GM12873 (cell line): Measurements from ENCODE around the gene C3orf52.

Experiments
- TF ChIP-seq, protein P1 (sequence below): IDR thresholded peaks from 2 replicates; pipeline ENCODE4 v1.5.1; 2012; ENCODE audit warnings: low read depth, mild to moderate bottlenecking, moderate library complexity, low read length, control low read depth; ENCODE audit not compliant: insufficient read depth; ENCODE audit errors: missing control alignments

C3orf52 gene

DNA sequence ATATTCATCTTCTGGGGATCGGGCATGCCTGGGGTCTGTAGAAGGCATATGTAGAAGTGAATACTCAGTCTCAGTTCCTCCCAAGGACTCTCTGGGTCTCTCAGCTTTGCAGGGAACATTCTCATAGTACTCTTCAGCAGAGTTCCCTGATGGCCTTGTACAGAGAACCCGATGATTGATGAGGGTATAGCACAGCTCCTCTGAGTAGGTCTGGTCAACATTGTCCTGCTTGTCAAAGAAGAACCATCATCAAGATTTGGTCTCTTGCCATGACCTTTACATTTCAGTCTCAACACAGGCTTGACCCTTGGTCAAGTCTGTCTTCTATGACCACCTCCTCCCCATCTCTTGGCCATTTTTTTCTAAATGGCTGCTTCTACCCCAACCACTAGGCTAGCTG lies 37.4 kb downstream of the C3orf52 start:
- TF ChIP-seq, protein P1, sequence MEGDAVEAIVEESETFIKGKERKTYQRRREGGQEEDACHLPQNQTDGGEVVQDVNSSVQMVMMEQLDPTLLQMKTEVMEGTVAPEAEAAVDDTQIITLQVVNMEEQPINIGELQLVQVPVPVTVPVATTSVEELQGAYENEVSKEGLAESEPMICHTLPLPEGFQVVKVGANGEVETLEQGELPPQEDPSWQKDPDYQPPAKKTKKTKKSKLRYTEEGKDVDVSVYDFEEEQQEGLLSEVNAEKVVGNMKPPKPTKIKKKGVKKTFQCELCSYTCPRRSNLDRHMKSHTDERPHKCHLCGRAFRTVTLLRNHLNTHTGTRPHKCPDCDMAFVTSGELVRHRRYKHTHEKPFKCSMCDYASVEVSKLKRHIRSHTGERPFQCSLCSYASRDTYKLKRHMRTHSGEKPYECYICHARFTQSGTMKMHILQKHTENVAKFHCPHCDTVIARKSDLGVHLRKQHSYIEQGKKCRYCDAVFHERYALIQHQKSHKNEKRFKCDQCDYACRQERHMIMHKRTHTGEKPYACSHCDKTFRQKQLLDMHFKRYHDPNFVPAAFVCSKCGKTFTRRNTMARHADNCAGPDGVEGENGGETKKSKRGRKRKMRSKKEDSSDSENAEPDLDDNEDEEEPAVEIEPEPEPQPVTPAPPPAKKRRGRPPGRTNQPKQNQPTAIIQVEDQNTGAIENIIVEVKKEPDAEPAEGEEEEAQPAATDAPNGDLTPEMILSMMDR: no peak

DNA sequence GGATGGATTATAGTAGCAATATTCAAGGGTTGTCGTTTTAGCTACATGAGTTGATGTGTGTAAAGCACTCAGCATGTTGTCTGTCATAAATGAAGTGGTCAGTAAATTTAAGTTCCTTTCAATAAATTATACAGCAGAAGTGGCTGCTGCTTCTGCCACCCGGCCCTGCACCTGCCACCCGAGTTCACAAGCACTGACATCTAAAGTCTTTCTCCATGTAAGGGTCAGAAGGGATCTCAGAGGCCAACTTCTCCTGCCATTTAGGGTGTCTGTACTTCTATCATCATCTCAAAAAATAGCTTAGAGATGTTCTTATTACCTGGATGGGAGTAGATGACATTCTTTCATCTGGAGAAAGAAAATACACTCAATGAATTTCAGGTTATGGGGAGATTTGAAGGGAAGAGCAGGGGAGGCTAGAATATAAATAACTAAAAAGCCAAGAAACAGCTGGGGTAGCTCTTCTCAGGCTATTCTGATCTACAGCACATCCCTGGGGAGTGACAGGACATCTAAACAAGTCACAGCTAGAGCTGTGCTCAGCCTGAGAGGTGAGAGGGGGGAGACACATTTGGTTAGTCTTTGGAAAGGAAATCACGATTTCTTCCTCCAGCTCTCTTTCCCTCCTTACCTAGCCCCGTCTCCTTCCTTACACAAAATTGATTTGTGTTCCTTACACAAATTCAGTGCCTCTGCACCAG lies 38.9 kb downstream of the C3orf52 start:
- TF ChIP-seq, protein P1: no peak

DNA sequence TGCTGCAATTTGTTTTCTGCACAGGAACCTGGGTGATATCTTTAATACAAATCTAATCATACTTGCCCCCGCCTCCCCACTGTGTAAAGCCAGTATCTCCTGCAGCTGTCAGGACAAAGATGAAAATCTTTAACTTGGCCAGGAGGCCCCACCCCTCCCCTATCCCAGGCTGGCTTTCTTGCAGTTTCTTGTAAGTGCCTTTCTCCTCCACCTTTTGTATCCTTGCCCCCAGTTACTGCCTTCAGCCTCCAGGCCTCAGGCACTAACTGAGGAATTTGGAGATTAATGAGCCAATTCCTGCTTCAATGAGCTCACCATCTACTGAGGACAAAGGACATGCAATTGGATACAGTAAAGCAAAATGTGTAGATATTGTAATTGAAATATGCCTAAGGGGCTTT lies 40.3 kb downstream of the C3orf52 start:
- TF ChIP-seq, protein P1: no peak

DNA sequence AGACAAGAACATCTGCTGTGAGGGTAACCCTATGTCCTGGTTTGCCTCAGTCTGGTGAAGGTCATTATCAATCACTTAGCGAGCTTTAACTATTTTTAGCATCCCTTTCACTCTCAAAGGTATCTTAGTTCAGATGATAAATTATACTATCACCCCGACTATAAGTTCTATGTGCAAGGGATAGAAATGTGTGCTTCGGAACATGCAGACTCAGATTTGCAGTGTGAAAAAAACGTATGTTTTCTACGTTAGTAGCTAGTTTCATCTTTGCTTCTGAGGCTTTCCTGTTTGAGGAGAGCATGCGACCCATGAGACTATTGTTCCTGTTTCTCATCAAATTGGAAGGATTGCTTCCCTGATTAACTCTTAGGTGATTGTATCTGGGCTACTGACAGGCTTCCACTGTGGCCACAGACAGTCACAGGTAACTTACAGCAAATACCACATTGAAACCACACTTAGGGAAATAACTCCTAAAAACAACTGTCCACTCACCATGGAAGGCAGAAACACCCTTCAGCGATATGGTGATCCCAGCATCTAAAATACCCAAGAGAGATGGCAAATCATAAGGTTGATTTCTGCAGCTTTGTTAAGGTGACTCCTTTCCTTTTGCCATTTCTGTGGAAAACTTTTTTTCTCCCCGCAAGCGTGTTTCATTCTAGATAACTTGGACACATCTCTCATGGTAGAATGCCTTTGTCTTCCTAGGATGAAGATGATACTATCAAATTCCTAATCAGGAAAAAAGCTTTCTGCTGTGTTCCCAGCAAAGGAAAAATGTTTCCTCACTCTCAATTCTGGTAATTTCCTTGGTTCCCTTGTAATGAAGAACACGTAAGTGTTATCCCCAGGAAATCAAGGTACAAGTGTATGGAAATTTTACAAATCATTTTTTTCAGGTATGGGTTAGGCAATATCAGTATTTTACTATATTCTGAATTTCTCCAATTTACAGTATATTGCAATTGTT lies 41.6 kb downstream of the C3orf52 start:
- TF ChIP-seq, protein P1: no peak

DNA sequence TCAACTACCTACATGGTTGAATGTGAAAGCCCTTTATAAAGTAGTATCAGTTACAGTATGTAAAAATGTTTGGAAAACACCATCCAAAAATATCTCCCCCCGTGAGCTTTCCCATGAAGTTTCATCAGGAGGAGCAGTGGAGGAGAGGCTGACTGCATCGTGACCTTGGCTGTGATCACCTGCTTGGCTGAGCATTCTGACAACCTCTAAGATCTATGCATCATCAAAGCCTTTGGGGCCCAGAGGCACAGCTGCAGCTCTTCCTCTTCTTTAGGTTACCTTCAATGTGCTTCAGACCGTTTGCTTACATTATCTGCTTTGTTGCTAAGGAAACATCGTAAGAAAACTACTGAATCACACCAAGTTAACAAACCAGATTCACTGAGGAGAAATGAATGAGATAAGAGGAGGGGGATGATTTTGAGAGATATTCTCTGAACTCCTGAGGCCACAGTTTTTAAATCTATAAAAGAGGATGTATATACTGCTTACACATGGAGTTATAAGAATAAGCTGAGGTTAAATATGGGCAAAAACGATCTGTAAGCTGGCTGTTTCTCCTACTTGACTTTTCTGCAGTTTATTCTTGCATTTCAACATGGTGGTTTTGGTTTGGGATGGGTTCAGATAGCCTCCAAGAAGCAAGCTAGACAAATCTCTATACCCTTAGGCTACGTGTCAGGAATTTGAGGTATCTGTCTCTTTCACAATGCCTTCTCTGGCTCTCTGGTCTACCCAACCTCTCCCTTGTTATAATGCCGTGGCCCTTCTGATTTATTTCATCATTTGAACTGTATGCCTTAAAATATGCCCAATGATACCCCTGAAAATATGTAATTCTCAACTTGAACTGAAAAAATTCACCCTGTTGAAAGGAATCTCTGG lies 42.9 kb downstream of the C3orf52 start:
- TF ChIP-seq, protein P1: no peak

DNA sequence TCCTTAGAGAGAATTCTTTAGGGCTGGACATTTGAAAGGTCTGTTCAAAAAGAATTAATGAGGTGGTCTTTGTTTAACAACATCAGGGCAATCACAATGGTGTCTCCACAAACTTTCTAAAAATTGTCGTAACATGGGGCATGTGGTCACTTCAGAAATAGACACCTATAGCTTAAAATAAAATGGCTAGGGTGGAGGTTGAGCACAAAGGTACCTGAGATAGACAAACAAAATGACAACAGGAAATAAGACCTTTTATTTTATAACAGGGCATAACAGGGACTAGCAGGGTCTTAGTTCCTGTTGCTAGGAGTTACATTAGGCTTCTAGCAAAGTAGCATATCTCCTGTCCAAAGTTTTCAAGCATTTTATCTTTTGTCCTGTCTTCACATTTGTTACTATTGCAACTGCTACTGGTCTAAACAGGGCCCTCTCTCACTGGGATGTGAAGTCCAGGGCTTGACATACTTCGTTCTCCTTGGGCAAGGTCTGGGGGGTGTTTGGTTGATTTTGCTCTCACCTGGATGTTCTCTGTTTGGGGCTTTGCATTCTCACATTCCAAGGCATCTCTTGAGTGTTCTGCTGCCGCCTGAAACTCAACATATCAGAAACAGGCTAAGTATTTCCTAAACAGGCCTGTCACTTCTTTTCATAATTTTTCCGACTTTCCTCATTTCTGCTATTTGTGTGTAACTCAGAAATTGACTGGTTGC lies 43.9 kb downstream of the C3orf52 start:
- TF ChIP-seq, protein P1: no peak
